ENCODE measurements around the gene ARIH2.
"Not testable (repeated sequence)": the region's sequence is repeated elsewhere in the genome, so short reads cannot be mapped to it uniquely, and the experiment has no call there.

Gene ARIH2

GRCh38 chr3:48918388-48919214 lies at the start of gene ARIH2:
ARIH2 (plus strand) TSS chr3:48918842; CDS start chr3:48927559, 8,717 bp downstream.
- DNase-seq (ENCODE audit: extremely low spot score, insufficient read length, low read depth) (peak; percentile 91), FAIRE-seq (peak; percentile 93)

GRCh38 chr3:48877671-48878070 lies 41.0 kb upstream of the ARIH2 start:
- DNase-seq (ENCODE audit: extremely low spot score, insufficient read length, low read depth) (no peak), FAIRE-seq (no peak)

- FAIRE-seq (no peak), DNase-seq (ENCODE audit: extremely low spot score, insufficient read length, low read depth) (no peak)
Observed at GRCh38 chr3:48879307-48879993, 39.2 kb upstream of the ARIH2 start.

GRCh38 chr3:48879994-48880377 lies 38.7 kb upstream of the ARIH2 start:
- no peak for FAIRE-seq

GRCh38 chr3:48881006-48881405 lies 37.6 kb upstream of the ARIH2 start:
- FAIRE-seq (no peak), DNase-seq (ENCODE audit: extremely low spot score, insufficient read length, low read depth) (no peak)

More at GRCh38 chr3:48879994-48880377, 38.7 kb upstream of the ARIH2 start:
- DNase-seq (ENCODE audit: extremely low spot score, insufficient read length, low read depth): no peak

- DNase-seq (ENCODE audit: extremely low spot score, insufficient read length, low read depth): no peak
Observed at GRCh38 chr3:48881652-48882114, 37.0 kb upstream of the ARIH2 start.

GRCh38 chr3:48885753-48886152 lies 32.9 kb upstream of the ARIH2 start:
- DNase-seq (ENCODE audit: extremely low spot score, insufficient read length, low read depth) (no peak), FAIRE-seq (no peak)

More at GRCh38 chr3:48881652-48882114, 37.0 kb upstream of the ARIH2 start:
- FAIRE-seq: no peak

GRCh38 chr3:48891606-48892005 lies 27.0 kb upstream of the ARIH2 start:
- DNase-seq (ENCODE audit: extremely low spot score, insufficient read length, low read depth) (no peak), FAIRE-seq (no peak)

- DNase-seq (ENCODE audit: extremely low spot score, insufficient read length, low read depth) (no peak), FAIRE-seq (no peak)
Observed at GRCh38 chr3:48894516-48894915, 24.1 kb upstream of the ARIH2 start.

- FAIRE-seq: no peak
- DNase-seq (ENCODE audit: extremely low spot score, insufficient read length, low read depth): no peak
Observed at GRCh38 chr3:48896936-48897335, 21.7 kb upstream of the ARIH2 start.

- FAIRE-seq (no peak), DNase-seq (ENCODE audit: extremely low spot score, insufficient read length, low read depth) (no peak)
Observed at GRCh38 chr3:48897460-48898376, 20.9 kb upstream of the ARIH2 start.

- peak; percentile 96 for FAIRE-seq
- peak; percentile 83 for DNase-seq (ENCODE audit: extremely low spot score, insufficient read length, low read depth)
Observed at GRCh38 chr3:48898383-48899234, 20.0 kb upstream of the ARIH2 start, which contains the start of gene SLC25A20. SLC25A20 (minus strand) TSS chr3:48898882; CDS start chr3:48898794, 88 bp downstream.

GRCh38 chr3:48899273-48899672 lies 19.4 kb upstream of the ARIH2 start:
- DNase-seq (ENCODE audit: extremely low spot score, insufficient read length, low read depth): no peak
- peak; percentile 66 for FAIRE-seq

- not testable (repeated sequence) for DNase-seq (ENCODE audit: extremely low spot score, insufficient read length, low read depth); FAIRE-seq
Observed at GRCh38 chr3:48907026-48907425, 11.6 kb upstream of the ARIH2 start.

- no peak for FAIRE-seq
- DNase-seq (ENCODE audit: extremely low spot score, insufficient read length, low read depth): no peak
Observed at GRCh38 chr3:48915296-48915695, 3.3 kb upstream of the ARIH2 start.

GRCh38 chr3:48919215-48920138 lies 835 bp downstream of the ARIH2 start:
- peak; percentile 92 for FAIRE-seq
- DNase-seq (ENCODE audit: extremely low spot score, insufficient read length, low read depth): peak; percentile 38

- FAIRE-seq: peak; percentile 51
- no peak for DNase-seq (ENCODE audit: extremely low spot score, insufficient read length, low read depth)
Observed at GRCh38 chr3:48926425-48927392, 8.1 kb downstream of the ARIH2 start.

Measured in GM18507 (cell line).